WTC11 (cell line): ENCODE measurements around the gene ATG7. TPM values are rescaled to one million over a fixed set of nuclear protein-coding genes. Genes with fewer than 3 reads are reported as not detected.
"Not testable (repeated sequence)": the region's sequence is repeated elsewhere in the genome, so short reads cannot be mapped to it uniquely, and the experiment has no call there.

Experiments used
- ATAC-seq: fragments of 200-7000 bp; cut with Tn5 transposase; 2 replicates; pipeline ENCODE4 v1.10.0; 2021; ENCODE audit warnings: mild to moderate bottlenecking, moderate library complexity
- CTCF ChIA-PET: fragments of 300-600 bp; sonication (Branson Sonifier 250); formaldehyde crosslinking; loops from one replicate; lab custom pipeline; 2021; ENCODE audit warnings: antibody characterized with exemption; lab: Charles Lee
- POLR2A ChIA-PET: fragments of 350-600 bp; sonication (Branson Sonifier 250); formaldehyde crosslinking; loops from one replicate; lab custom pipeline; 2021; ENCODE audit warnings: antibody characterized with exemption; lab: Charles Lee
- DNase-seq: peaks from one replicate; pipeline ENCODE4 v3.0.0; 2021; ENCODE audit warnings: low spot score
- H3K27ac Mint-ChIP-seq: 2 replicates; pipeline ENCODE4 v1.8.0; 2021; ENCODE audit warnings: mixed read lengths
- H3K27me3 Mint-ChIP-seq: 2 replicates; pipeline ENCODE4 v1.8.0; 2021; ENCODE audit warnings: low read depth, mild to moderate bottlenecking, moderate library complexity, mixed read lengths
- H3K36me3 Mint-ChIP-seq: 2 replicates; pipeline ENCODE4 v1.8.0; 2021; ENCODE audit warnings: mixed read lengths
- H3K4me1 Mint-ChIP-seq: 2 replicates; pipeline ENCODE4 v1.8.0; 2022; ENCODE audit warnings: mixed read lengths
- H3K4me3 Mint-ChIP-seq: 2 replicates; pipeline ENCODE4 v1.8.0; 2021; ENCODE audit warnings: mild to moderate bottlenecking, moderate library complexity, mixed read lengths
- H3K9me3 Mint-ChIP-seq: 2 replicates; pipeline ENCODE4 v1.8.0; 2021; ENCODE audit warnings: mixed read lengths
- CREB1 ChIP-seq: sonication (generic); formaldehyde crosslinking; IDR thresholded peaks from 2 replicates; pipeline ENCODE4 v1.8.0; 2023; ENCODE audit warnings: mild to moderate bottlenecking, missing genetic modification reagents
- CREM ChIP-seq: sonication (generic); formaldehyde crosslinking; IDR thresholded peaks from 2 replicates; pipeline ENCODE4 v1.8.1; 2022; ENCODE audit warnings: mild to moderate bottlenecking, missing genetic modification reagents, moderate library complexity
- EMX1 ChIP-seq: fragments of 250-450 bp; sonication (Bioruptor Pico); IDR thresholded peaks from 2 replicates; pipeline ENCODE4 v1.8.0; 2021; ENCODE audit warnings: mild to moderate bottlenecking
- ESRRA ChIP-seq: sonication (generic); formaldehyde crosslinking; IDR thresholded peaks from 2 replicates; pipeline ENCODE4 v1.8.1; 2022; ENCODE audit warnings: mild to moderate bottlenecking, missing genetic modification reagents, borderline replicate concordance
- GRHL2 ChIP-seq: fragments of 250-450 bp; sonication (Bioruptor Pico); IDR thresholded peaks from 2 replicates; pipeline ENCODE4 v1.8.0; 2022; ENCODE audit warnings: mild to moderate bottlenecking, moderate library complexity; ENCODE audit not compliant: insufficient replicate concordance, severe bottlenecking
- NFYB ChIP-seq: sonication (generic); formaldehyde crosslinking; conservative IDR thresholded peaks from 2 replicates; pipeline ENCODE4 v1.8.0; 2022; ENCODE audit warnings: low read depth, missing genetic modification reagents
- NR3C1 ChIP-seq: sonication (generic); formaldehyde crosslinking; conservative IDR thresholded peaks from 2 replicates; pipeline ENCODE4 v1.8.1; 2023; ENCODE audit warnings: low read depth, mild to moderate bottlenecking, missing genetic modification reagents
- RELA ChIP-seq: sonication (generic); formaldehyde crosslinking; IDR thresholded peaks from 2 replicates; pipeline ENCODE4 v1.8.1; 2022; ENCODE audit warnings: missing genetic modification reagents, mild to moderate bottlenecking, borderline replicate concordance
- SMAD3 ChIP-seq: sonication (generic); formaldehyde crosslinking; IDR thresholded peaks from 2 replicates; pipeline ENCODE4 v1.8.0; 2022; ENCODE audit warnings: missing genetic modification reagents, mild to moderate bottlenecking, borderline replicate concordance
- SMAD4 ChIP-seq: sonication (generic); formaldehyde crosslinking; IDR thresholded peaks from 2 replicates; pipeline ENCODE4 v1.8.0; 2022; ENCODE audit warnings: mild to moderate bottlenecking, missing genetic modification reagents
- SOX15 ChIP-seq: fragments of 250-450 bp; sonication (Bioruptor Pico); IDR thresholded peaks from 2 replicates; pipeline ENCODE4 v1.9.0; 2021; ENCODE audit warnings: mild to moderate bottlenecking
- TEAD4 ChIP-seq: sonication (generic); formaldehyde crosslinking; IDR thresholded peaks from 2 replicates; pipeline ENCODE4 v1.8.0; 2022; ENCODE audit warnings: mild to moderate bottlenecking, missing genetic modification reagents
- ZBTB21 ChIP-seq: sonication (generic); formaldehyde crosslinking; IDR thresholded peaks from 2 replicates; pipeline ENCODE4 v1.8.1; 2023; ENCODE audit warnings: mild to moderate bottlenecking, missing genetic modification reagents, borderline replicate concordance
- total RNA-seq: library from RNA; stranded (reverse); gene quantifications from 3 replicates; pipeline ENCODE4 v1.2.3, GENCODE V29; 2021
- TF ChIP-seq, protein P1 (sequence below): sonication (generic); formaldehyde crosslinking; IDR thresholded peaks from 2 replicates; pipeline ENCODE4 v1.8.1; 2022; ENCODE audit warnings: low read depth, mild to moderate bottlenecking, moderate library complexity, missing genetic modification reagents, borderline replicate concordance
- TF ChIP-seq, protein P2 (sequence below): sonication (generic); formaldehyde crosslinking; IDR thresholded peaks from 2 replicates; pipeline ENCODE4 v1.8.1; 2022; ENCODE audit warnings: mild to moderate bottlenecking, missing genetic modification reagents, moderate library complexity, borderline replicate concordance
- TF ChIP-seq, protein P3 (sequence below): sonication (generic); formaldehyde crosslinking; IDR thresholded peaks from 2 replicates; pipeline ENCODE4 v1.8.1; 2022; ENCODE audit warnings: missing genetic modification reagents, borderline replicate concordance
- TF ChIP-seq, protein P4 (sequence below): fragments of 200-600 bp; IDR thresholded peaks from 2 replicates; pipeline ENCODE4 v1.8.0; 2022; ENCODE audit warnings: antibody characterized with exemption

ATG7 gene
- total RNA-seq, 1 experiment from 2014 or later: 17.5 TPM

DNA sequence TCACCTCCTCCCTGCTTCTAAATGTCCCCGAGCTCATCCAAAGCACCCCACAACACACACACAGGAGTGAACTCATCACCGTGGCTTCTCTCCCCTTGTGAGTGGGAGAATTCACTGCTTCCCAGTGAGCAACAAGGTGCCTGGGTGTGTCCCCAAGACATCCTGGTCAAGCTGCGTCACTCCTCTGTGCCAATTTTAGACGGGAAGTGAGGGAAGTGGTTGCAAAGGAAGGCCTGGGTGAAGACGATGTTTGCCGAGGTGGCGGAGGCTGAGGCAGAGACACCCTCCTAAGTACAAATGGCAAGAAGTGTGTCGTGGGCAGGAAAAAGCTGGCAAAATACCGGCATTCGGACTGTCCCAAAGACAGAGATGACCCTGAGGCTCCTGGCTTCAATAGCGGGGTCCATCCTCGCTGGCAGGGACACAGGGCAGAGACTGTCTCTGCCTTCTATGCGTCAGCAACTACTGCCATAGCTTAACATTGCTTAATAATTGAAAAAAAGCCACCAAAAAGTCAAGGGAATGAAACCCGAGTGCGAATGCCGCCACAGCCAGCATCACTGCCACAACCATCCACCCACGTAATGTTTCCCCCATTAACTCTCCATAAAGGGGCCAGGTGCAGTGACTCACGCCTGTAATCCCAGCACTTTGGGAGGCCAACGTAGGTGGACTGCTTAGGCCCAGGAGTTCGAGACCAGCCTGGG, 298.7 kb downstream of the ATG7 start:
- TF ChIP-seq, protein P1, sequence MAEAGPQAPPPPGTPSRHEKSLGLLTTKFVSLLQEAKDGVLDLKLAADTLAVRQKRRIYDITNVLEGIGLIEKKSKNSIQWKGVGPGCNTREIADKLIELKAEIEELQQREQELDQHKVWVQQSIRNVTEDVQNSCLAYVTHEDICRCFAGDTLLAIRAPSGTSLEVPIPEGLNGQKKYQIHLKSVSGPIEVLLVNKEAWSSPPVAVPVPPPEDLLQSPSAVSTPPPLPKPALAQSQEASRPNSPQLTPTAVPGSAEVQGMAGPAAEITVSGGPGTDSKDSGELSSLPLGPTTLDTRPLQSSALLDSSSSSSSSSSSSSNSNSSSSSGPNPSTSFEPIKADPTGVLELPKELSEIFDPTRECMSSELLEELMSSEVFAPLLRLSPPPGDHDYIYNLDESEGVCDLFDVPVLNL: no peak
- TF ChIP-seq, protein P2, sequence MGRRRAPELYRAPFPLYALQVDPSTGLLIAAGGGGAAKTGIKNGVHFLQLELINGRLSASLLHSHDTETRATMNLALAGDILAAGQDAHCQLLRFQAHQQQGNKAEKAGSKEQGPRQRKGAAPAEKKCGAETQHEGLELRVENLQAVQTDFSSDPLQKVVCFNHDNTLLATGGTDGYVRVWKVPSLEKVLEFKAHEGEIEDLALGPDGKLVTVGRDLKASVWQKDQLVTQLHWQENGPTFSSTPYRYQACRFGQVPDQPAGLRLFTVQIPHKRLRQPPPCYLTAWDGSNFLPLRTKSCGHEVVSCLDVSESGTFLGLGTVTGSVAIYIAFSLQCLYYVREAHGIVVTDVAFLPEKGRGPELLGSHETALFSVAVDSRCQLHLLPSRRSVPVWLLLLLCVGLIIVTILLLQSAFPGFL (CRISPR knock-in tag): no peak
- no peak for TF ChIP-seq ZBTB21 (CRISPR knock-in tag)
- no peak for TF ChIP-seq SMAD3
- no peak for TF ChIP-seq TEAD4 (CRISPR knock-in tag)
- no peak for TF ChIP-seq EMX1 (CRISPR knock-in tag)
- TF ChIP-seq, protein P3, sequence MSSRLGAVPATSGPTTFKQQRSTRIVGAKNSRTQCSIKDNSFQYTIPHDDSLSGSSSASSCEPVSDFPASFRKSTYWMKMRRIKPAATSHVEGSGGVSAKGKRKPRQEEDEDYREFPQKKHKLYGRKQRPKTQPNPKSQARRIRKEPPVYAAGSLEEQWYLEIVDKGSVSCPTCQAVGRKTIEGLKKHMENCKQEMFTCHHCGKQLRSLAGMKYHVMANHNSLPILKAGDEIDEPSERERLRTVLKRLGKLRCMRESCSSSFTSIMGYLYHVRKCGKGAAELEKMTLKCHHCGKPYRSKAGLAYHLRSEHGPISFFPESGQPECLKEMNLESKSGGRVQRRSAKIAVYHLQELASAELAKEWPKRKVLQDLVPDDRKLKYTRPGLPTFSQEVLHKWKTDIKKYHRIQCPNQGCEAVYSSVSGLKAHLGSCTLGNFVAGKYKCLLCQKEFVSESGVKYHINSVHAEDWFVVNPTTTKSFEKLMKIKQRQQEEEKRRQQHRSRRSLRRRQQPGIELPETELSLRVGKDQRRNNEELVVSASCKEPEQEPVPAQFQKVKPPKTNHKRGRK (CRISPR knock-in tag): no peak
- TF ChIP-seq GRHL2 (CRISPR knock-in tag): no peak
- TF ChIP-seq, protein P4, sequence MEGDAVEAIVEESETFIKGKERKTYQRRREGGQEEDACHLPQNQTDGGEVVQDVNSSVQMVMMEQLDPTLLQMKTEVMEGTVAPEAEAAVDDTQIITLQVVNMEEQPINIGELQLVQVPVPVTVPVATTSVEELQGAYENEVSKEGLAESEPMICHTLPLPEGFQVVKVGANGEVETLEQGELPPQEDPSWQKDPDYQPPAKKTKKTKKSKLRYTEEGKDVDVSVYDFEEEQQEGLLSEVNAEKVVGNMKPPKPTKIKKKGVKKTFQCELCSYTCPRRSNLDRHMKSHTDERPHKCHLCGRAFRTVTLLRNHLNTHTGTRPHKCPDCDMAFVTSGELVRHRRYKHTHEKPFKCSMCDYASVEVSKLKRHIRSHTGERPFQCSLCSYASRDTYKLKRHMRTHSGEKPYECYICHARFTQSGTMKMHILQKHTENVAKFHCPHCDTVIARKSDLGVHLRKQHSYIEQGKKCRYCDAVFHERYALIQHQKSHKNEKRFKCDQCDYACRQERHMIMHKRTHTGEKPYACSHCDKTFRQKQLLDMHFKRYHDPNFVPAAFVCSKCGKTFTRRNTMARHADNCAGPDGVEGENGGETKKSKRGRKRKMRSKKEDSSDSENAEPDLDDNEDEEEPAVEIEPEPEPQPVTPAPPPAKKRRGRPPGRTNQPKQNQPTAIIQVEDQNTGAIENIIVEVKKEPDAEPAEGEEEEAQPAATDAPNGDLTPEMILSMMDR: no peak
- no peak for TF ChIP-seq SMAD4
- no peak for TF ChIP-seq NFYB
- no peak for TF ChIP-seq RELA (CRISPR knock-in tag)
- TF ChIP-seq CREM (CRISPR knock-in tag): no peak
- no peak for TF ChIP-seq NR3C1
- TF ChIP-seq ESRRA: no peak
- no peak for TF ChIP-seq CREB1 (CRISPR knock-in tag)
- TF ChIP-seq SOX15 (CRISPR knock-in tag): no peak
- TF ChIP-seq, all 79 proteins: peak for 0
- ChIA-PET CTCF (interaction anchor here (0.7 kb wide), 1 partner anchor 10 kb away, joined by 3 read pairs; no protein-coding TSS in a partner anchor), POLR2A (no interaction called here)
- H3K4me1 Mint-ChIP-seq: no peaks in the 10 kb centered on the region
- H3K27me3 Mint-ChIP-seq: no peaks in the 10 kb centered on the region
- H3K9me3 Mint-ChIP-seq: no peaks in the 10 kb centered on the region
- DNase-seq: no peak
- peak overlapping the region; percentile 57 for H3K27ac Mint-ChIP-seq
- H3K4me3 Mint-ChIP-seq: no peak overlapping the region
- no peak for ATAC-seq
- no peaks in the 10 kb centered on the region for H3K36me3 Mint-ChIP-seq

DNA sequence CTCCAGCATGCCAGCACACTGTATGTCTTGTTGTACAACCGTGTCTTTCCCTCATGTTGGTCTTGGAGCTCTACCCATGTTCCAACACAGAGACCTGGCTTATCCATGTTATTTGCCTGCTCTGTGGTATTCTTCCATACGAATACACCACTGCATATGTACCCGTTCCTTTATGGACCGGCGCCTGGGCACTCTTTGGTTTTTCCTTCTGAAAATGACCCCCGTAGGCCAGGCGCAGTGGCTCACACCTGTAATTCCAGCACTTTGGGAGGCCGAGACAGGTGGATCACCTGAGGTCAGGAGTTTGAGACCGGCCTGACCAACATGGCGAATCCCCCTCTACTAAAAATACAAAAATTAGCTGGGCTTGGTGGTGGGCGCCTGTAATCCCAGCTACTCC, 300.5 kb downstream of the ATG7 start:
- H3K9me3 Mint-ChIP-seq, DNase-seq, CTCF ChIA-PET, H3K27me3 Mint-ChIP-seq, H3K4me3 Mint-ChIP-seq, H3K36me3 Mint-ChIP-seq, ATAC-seq, POLR2A ChIA-PET, H3K4me1 Mint-ChIP-seq: not testable (repeated sequence)
- peak overlapping the region; percentile 31; the same call in 1 of the 2 replicates for H3K27ac Mint-ChIP-seq
